Glutamatergic neuron (in vitro differentiated cells): ENCODE measurements around the gene MRGPRF. TPM values are rescaled to one million over a fixed set of nuclear protein-coding genes. Genes with fewer than 3 reads are reported as not detected.
A peak's percentile ranks its signal among the peaks of the same experiment; 100 is the strongest.

Experiments used
- DNase-seq: peaks from one replicate; pipeline ENCODE4 v3.0.0; 2022
- H3K27ac Mint-ChIP-seq: one replicate; pipeline ENCODE4 v1.8.0; 2020; ENCODE audit warnings: mild to moderate bottlenecking, mixed read lengths, inconsistent platforms; ENCODE audit not compliant: unreplicated experiment
- H3K27me3 Mint-ChIP-seq: one replicate; pipeline ENCODE4 v1.8.0; 2020; ENCODE audit warnings: mild to moderate bottlenecking, moderate library complexity, mixed read lengths, inconsistent platforms; ENCODE audit not compliant: unreplicated experiment
- H3K36me3 Mint-ChIP-seq: one replicate; pipeline ENCODE4 v1.8.0; 2020; ENCODE audit warnings: mild to moderate bottlenecking, mixed read lengths, inconsistent platforms; ENCODE audit not compliant: unreplicated experiment
- H3K4me1 Mint-ChIP-seq: one replicate; pipeline ENCODE4 v1.8.0; 2020; ENCODE audit warnings: mild to moderate bottlenecking, low read depth, mixed read lengths, inconsistent platforms; ENCODE audit not compliant: unreplicated experiment
- H3K4me3 Mint-ChIP-seq: one replicate; pipeline ENCODE4 v1.8.0; 2020; ENCODE audit warnings: mild to moderate bottlenecking, mixed read lengths, inconsistent platforms; ENCODE audit not compliant: unreplicated experiment
- H3K9me3 Mint-ChIP-seq: one replicate; pipeline ENCODE4 v1.8.0; 2020; ENCODE audit warnings: mild to moderate bottlenecking, moderate library complexity, mixed read lengths, inconsistent platforms; ENCODE audit not compliant: unreplicated experiment
- total RNA-seq: library from RNA; stranded (reverse); fragmentation: NEBNext Ultra II Directional; extraction: Animal tissue kit (Norgen Biotek cat#: 25700); gene quantifications from one replicate; pipeline ENCODE4 v1.2.1, GENCODE V29; 2021; ENCODE audit not compliant: unreplicated experiment
- TF ChIP-seq, protein P1 (sequence below): fragments of 200-600 bp; sonication (generic); IDR thresholded peaks from one replicate; pipeline ENCODE4 v1.5.0; 2021; ENCODE audit not compliant: partially characterized antibody, unreplicated experiment

The MRGPRF gene
- total RNA-seq, 1 donor from 2014 or later, result 1.0 TPM

DNA sequence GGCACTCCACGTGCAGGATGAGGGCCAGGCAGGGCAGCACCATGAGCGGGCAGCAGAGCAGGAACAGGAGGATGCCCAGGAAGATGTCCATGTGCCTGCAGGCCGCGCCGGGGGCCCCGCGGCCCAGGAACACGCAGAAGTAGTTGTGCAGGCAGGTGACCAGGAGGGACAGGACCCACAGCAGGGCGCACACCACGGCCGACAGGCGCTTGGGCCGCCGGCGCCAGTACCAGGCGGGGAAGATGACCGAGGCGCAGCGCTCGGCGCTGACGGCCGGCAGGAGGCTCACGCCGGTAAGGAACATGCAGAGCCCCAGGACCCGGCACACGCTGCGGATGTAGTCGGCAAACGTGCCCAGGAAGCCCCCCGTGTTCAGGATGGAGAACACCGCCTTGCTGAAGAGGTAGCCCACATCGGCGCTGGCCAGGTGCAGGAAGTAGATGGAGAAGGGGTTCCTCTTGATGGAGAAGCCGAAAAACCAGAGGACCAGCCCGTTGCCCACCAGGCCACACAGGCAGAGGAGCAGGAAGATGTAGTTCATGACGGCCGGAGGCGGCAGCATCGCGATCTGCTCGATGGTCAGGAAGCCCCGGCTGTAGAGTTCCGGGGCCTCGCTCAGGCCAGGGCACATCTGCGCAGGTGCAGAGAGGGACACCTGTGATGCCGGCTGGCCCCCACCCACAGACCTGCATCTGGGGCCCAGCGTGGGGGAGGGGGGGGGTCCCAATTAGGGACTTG lies 7.2 kb downstream of the MRGPRF start:
- no peak for DNase-seq

DNA sequence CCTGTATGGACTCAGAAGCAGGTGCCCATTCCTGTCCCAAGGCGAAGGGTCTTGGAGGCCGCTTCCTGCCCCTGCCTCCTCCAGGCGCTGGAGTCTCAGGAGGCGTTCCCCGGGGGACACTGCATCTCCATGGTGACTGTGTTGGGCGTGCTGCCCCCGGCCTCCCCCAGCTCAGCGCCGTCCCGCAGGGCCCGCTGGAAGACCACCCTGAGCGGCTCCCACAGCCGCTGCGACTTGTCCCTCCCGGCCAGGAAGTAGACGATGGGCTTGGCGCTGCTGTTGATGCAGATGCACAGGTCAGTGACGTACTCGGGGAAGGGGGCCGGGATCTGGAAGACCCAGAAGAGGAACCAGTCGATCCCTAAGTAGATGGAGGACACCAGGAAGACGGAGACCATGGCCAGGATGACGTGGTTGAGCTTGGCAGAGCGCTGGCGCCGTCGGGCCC lies 7.8 kb downstream of the MRGPRF start:
- peaks cover 9% of the 10 kb centered on the region for H3K4me1 Mint-ChIP-seq

More for the DNA sequence above, 7.2 kb downstream of the MRGPRF start:
- Mint-ChIP-seq H3K27ac (no peak overlapping the region), H3K4me3 (no peak overlapping the region), H3K9me3 (peaks cover 3% of the 10 kb centered on the region), H3K27me3 (peaks cover 2% of the 10 kb centered on the region), H3K4me1 (peaks cover 9% of the 10 kb centered on the region), H3K36me3 (no peaks in the 10 kb centered on the region)
- TF ChIP-seq, protein P1, sequence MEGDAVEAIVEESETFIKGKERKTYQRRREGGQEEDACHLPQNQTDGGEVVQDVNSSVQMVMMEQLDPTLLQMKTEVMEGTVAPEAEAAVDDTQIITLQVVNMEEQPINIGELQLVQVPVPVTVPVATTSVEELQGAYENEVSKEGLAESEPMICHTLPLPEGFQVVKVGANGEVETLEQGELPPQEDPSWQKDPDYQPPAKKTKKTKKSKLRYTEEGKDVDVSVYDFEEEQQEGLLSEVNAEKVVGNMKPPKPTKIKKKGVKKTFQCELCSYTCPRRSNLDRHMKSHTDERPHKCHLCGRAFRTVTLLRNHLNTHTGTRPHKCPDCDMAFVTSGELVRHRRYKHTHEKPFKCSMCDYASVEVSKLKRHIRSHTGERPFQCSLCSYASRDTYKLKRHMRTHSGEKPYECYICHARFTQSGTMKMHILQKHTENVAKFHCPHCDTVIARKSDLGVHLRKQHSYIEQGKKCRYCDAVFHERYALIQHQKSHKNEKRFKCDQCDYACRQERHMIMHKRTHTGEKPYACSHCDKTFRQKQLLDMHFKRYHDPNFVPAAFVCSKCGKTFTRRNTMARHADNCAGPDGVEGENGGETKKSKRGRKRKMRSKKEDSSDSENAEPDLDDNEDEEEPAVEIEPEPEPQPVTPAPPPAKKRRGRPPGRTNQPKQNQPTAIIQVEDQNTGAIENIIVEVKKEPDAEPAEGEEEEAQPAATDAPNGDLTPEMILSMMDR, result no peak

DNA sequence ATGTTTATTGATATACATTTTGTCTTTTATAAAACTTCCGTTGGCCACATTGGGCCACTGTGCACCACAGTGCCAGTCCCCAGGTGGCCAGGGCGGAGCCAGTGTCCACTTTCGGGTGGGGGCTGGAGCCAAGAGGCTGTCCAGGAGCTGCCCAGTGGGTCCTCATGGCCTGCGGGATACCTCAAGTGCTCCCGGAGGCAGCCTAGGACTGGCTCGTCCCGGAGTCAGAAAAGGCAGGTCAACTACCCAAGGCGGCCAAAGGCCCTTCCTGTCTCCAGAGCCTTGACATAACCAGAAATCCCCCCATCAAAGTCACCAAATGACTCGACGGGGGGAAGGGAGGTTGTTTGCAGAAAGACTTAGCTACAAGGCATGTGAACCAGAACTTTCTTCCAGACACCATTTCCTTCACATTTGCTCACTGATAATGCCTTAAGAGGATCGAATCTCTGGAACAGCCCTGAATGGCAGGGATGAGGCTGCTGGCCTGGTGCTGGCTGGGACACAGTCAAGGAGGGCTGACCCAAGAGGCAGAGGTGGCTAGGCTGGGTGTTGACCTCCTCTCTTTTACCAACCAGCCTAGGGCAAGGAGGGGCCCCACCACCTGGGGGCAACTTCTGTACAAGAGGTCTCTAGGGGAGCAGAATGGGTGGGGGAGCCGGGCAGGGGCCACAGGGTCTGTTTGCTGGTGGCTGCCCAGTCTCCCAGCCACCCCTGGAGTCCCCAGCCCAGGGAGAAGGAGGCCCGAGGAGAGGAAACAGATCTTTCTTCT lies 8.4 kb downstream of the MRGPRF start:
- Mint-ChIP-seq H3K27me3 (peaks cover 2% of the 10 kb centered on the region), H3K4me3 (no peak overlapping the region), H3K36me3 (no peaks in the 10 kb centered on the region), H3K9me3 (peaks cover 3% of the 10 kb centered on the region), H3K27ac (no peak overlapping the region), H3K4me1 (peaks cover 9% of the 10 kb centered on the region)
- TF ChIP-seq, protein P1, result no peak
- DNase-seq, result no peak

More for the DNA sequence above, 7.8 kb downstream of the MRGPRF start:
- Mint-ChIP-seq H3K27ac (no peak overlapping the region), H3K9me3 (peaks cover 3% of the 10 kb centered on the region), H3K36me3 (no peaks in the 10 kb centered on the region), H3K4me3 (peak overlapping the region; percentile 21), H3K27me3 (peaks cover 2% of the 10 kb centered on the region)
- no peak for DNase-seq
- TF ChIP-seq, protein P1, result no peak

DNA sequence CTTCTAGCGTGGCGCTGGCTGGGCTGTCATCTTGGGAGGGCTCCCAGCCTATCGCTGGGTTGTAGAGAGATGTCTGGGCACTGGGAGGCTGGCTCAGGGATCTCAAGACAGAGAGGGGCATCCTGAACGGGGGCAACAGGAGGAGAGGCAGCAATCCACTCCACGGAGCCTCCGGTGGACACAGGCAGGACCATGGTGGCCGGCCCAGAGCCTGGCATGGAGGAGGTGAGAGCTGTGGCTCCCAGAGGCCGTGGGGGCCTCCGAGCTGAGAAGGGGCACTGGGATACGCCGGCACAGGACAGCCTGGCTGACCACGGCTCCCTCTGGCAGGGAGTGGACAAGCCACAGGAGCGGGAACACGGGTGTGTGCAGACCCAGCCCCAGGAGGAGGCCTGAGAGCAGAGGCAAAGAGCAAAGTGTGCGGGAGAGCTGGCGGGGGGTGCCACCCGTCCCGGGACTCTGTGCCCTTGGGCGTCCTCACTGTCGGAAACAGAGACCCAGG lies 9.1 kb downstream of the MRGPRF start:
- no peak for DNase-seq
- H3K27me3 Mint-ChIP-seq, result peaks cover 2% of the 10 kb centered on the region
- H3K9me3 Mint-ChIP-seq, result peaks cover 5% of the 10 kb centered on the region
- TF ChIP-seq, protein P1, result no peak
- no peak overlapping the region for H3K27ac Mint-ChIP-seq
- no peaks in the 10 kb centered on the region for H3K36me3 Mint-ChIP-seq
- H3K4me3 Mint-ChIP-seq, result no peak overlapping the region
- H3K4me1 Mint-ChIP-seq, result peaks cover 11% of the 10 kb centered on the region
